GM23338 (cell line): ENCODE measurements around the gene MAGI1. TPM values are rescaled to one million over a fixed set of nuclear protein-coding genes. Genes with fewer than 3 reads are reported as not detected.

Source experiments
- ATAC-seq: fragments of 200-7000 bp; cut with Tn5 transposase; 3 replicates; pipeline ENCODE4 v1.9.1; 2020
- DNase-seq: peaks from one replicate; pipeline ENCODE4 v3.0.0-alpha.2; 2015; ENCODE audit warnings: low spot score
- H2AFZ ChIP-seq: fragments of 200-600 bp; sonication (generic); 2 replicates; pipeline ENCODE4 v1.8.0; 2016; ENCODE audit warnings: antibody characterized with exemption, mild to moderate bottlenecking, moderate library complexity
- H3F3A ChIP-seq: fragments of 200-600 bp; sonication (generic); replicated peaks from 2 replicates; pipeline ENCODE4 v1.8.0; 2017; ENCODE audit warnings: antibody characterized with exemption, mixed run types, low read depth
- H3K27ac ChIP-seq: fragments of 200-600 bp; sonication (generic); 2 replicates; pipeline ENCODE4 v1.6.1; 2016; ENCODE audit warnings: low read depth
- H3K27me3 ChIP-seq: fragments of 200-600 bp; sonication (generic); 2 replicates; pipeline ENCODE4 v1.8.0; 2016; ENCODE audit warnings: mild to moderate bottlenecking, mixed run types, moderate library complexity; ENCODE audit not compliant: insufficient read depth
- H3K36me3 ChIP-seq: fragments of 200-600 bp; sonication (generic); 2 replicates; pipeline ENCODE4 v1.8.0; 2016; ENCODE audit warnings: mild to moderate bottlenecking; ENCODE audit not compliant: insufficient read depth
- H3K4me1 ChIP-seq: fragments of 200-600 bp; sonication (generic); 2 replicates; pipeline ENCODE4 v1.8.0; 2016; ENCODE audit warnings: mild to moderate bottlenecking, moderate library complexity; ENCODE audit not compliant: insufficient read depth
- H3K4me2 ChIP-seq: fragments of 200-600 bp; sonication (generic); 2 replicates; pipeline ENCODE4 v1.7.1; 2017; ENCODE audit warnings: mixed run types
- H3K4me3 ChIP-seq: fragments of 200-600 bp; sonication (generic); 2 replicates; pipeline ENCODE4 v1.6.1; 2016; ENCODE audit warnings: mixed run types
- H3K79me2 ChIP-seq: fragments of 200-600 bp; sonication (generic); replicated peaks from 2 replicates; pipeline ENCODE4 v1.8.0; 2017; ENCODE audit warnings: mild to moderate bottlenecking; ENCODE audit not compliant: insufficient read depth
- H3K9me2 ChIP-seq: fragments of 200-600 bp; sonication (generic); 2 replicates; pipeline ENCODE4 v1.8.0; 2017; ENCODE audit not compliant: insufficient read depth
- H4K20me1 ChIP-seq: fragments of 200-600 bp; sonication (generic); replicated peaks from 2 replicates; pipeline ENCODE4 v1.8.0; 2017; ENCODE audit warnings: mild to moderate bottlenecking; ENCODE audit not compliant: insufficient read depth
- H3K27ac Mint-ChIP-seq: 2 replicates; pipeline ENCODE4 v1.8.0; 2020; ENCODE audit warnings: inconsistent platforms, mild to moderate bottlenecking, moderate library complexity, mixed read lengths
- H3K27me3 Mint-ChIP-seq: 3 replicates; pipeline ENCODE4 v1.8.0; 2022; ENCODE audit warnings: low read depth, mild to moderate bottlenecking, moderate library complexity, mixed read lengths, inconsistent platforms; ENCODE audit not compliant: insufficient read depth, poor library complexity
- H3K36me3 Mint-ChIP-seq: 3 replicates; pipeline ENCODE4 v1.8.0; 2021; ENCODE audit warnings: low read depth, mild to moderate bottlenecking, inconsistent platforms, moderate library complexity, mixed read lengths
- H3K4me1 Mint-ChIP-seq: 3 replicates; pipeline ENCODE4 v1.8.0; 2020; ENCODE audit warnings: mild to moderate bottlenecking, inconsistent platforms, mixed read lengths
- H3K4me3 Mint-ChIP-seq: 3 replicates; pipeline ENCODE4 v1.8.0; 2021; ENCODE audit warnings: moderate library complexity, mild to moderate bottlenecking, inconsistent platforms, mixed read lengths
- H3K9me3 Mint-ChIP-seq: 3 replicates; pipeline ENCODE4 v1.8.0; 2020; ENCODE audit warnings: moderate library complexity, mild to moderate bottlenecking, inconsistent platforms, mixed read lengths
- CREB1 ChIP-seq: fragments of 250-450 bp; sonication (Bioruptor Pico); IDR thresholded peaks from 2 replicates; pipeline ENCODE4 v1.5.0; 2020; ENCODE audit warnings: low read depth, mild to moderate bottlenecking, moderate library complexity
- ETS1 ChIP-seq: IDR thresholded peaks from 2 replicates; pipeline ENCODE4 v1.6.1; 2016; ENCODE audit warnings: antibody characterized with exemption
- EZH2 ChIP-seq: fragments of 200-600 bp; sonication (generic); IDR thresholded peaks from one replicate; pipeline ENCODE4 v1.8.0; 2017; ENCODE audit warnings: antibody characterized with exemption, mild to moderate bottlenecking, low read depth; ENCODE audit not compliant: unreplicated experiment
- EZH2phosphoT487 ChIP-seq: fragments of 200-600 bp; sonication (generic); IDR thresholded peaks from one replicate; pipeline ENCODE4 v1.8.1; 2018; ENCODE audit warnings: antibody characterized with exemption; ENCODE audit not compliant: unreplicated experiment
- JUNB ChIP-seq: IDR thresholded peaks from one replicate; pipeline ENCODE4 v1.6.1; 2016; ENCODE audit warnings: antibody characterized with exemption; ENCODE audit not compliant: unreplicated experiment
- NANOG ChIP-seq: IDR thresholded peaks from 2 replicates; pipeline ENCODE4 v1.6.1; 2016; ENCODE audit warnings: antibody characterized with exemption, borderline replicate concordance
- POLR2AphosphoS5 ChIP-seq: IDR thresholded peaks from 2 replicates; pipeline ENCODE4 v1.6.1; 2016; ENCODE audit warnings: antibody characterized with exemption, low read depth
- REST ChIP-seq: IDR thresholded peaks from one replicate; pipeline ENCODE4 v1.6.1; 2018; ENCODE audit warnings: antibody characterized with exemption; ENCODE audit not compliant: unreplicated experiment
- STAT1 ChIP-seq: IDR thresholded peaks from one replicate; pipeline ENCODE4 v1.6.1; 2016; ENCODE audit warnings: antibody characterized with exemption; ENCODE audit not compliant: unreplicated experiment
- ZNF114 ChIP-seq: fragments of 250-450 bp; sonication (Bioruptor Pico); IDR thresholded peaks from 2 replicates; pipeline ENCODE4 v1.5.0; 2020; ENCODE audit warnings: mild to moderate bottlenecking, moderate library complexity
- ZNF331 ChIP-seq: fragments of 250-450 bp; sonication (Bioruptor Pico); IDR thresholded peaks from 2 replicates; pipeline ENCODE4 v1.5.0; 2020; ENCODE audit warnings: low read depth, mild to moderate bottlenecking, moderate library complexity
- polyA plus RNA-seq: library from polyadenylated mRNA; unstranded; fragments of >200 nt; fragmentation: Nextera tagmentation; extraction: Ambion mirVana; gene quantifications from 2 replicates; pipeline ENCODE4 v1.2.1, GENCODE V29; 2016
- total RNA-seq: library from RNA; depleted of rRNA; stranded (reverse); fragments of >200 nt; shearing (Covaris generic); gene quantifications from 2 replicates; pipeline ENCODE4 v1.2.3, GENCODE V29; 2014
- TF ChIP-seq, protein P1 (sequence below), 2 experiments: fragments of 200-600 bp in 1 of 2; sonication (generic) in 1 of 2; conservative IDR thresholded peaks; 2 replicates each; pipeline versions ENCODE4 v1.5.1 to v1.6.1; 2016 to 2017; ENCODE audit warnings: antibody characterized with exemption in 2 of 2, low read depth in 2 of 2, mild to moderate bottlenecking in 2 of 2, moderate library complexity in 1 of 2

Gene MAGI1
- total and polyA plus RNA-seq, 2 experiments from 2014 or later, result 27.4 to 71.2 TPM

DNA sequence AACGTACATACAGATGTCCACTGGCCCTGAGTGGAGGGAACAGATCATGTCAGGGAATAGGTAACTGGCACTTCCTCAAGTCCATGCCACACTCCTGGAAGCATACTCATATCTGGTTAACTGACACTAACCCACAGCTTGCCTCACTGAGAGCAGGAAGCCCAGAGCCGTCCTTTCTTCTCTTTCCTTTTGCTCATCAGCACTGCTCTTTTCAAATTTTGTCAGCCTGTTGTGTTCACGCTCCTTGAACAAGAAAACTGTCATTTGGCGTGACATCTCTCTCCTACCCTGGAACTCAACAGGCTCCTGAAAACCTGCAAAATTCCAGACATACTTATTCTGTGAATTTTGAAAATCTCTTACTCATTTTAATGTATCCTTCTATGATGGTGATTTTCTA lies 360.2 kb downstream of the MAGI1 start (continued):
- TF ChIP-seq REST (no peak), POLR2AphosphoS5 (no peak), NANOG (no peak), EZH2 (no peak), ETS1 (no peak), ZNF114 (no peak), CREB1 (CRISPR knock-in tag) (no peak), EZH2phosphoT487 (no peak), ZNF331 (no peak)
- TF ChIP-seq, protein P1, sequence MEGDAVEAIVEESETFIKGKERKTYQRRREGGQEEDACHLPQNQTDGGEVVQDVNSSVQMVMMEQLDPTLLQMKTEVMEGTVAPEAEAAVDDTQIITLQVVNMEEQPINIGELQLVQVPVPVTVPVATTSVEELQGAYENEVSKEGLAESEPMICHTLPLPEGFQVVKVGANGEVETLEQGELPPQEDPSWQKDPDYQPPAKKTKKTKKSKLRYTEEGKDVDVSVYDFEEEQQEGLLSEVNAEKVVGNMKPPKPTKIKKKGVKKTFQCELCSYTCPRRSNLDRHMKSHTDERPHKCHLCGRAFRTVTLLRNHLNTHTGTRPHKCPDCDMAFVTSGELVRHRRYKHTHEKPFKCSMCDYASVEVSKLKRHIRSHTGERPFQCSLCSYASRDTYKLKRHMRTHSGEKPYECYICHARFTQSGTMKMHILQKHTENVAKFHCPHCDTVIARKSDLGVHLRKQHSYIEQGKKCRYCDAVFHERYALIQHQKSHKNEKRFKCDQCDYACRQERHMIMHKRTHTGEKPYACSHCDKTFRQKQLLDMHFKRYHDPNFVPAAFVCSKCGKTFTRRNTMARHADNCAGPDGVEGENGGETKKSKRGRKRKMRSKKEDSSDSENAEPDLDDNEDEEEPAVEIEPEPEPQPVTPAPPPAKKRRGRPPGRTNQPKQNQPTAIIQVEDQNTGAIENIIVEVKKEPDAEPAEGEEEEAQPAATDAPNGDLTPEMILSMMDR (conservative IDR thresholded peaks at IDR 0.05; ENCODE audit: low read depth in 2 of 2), result no peak

DNA sequence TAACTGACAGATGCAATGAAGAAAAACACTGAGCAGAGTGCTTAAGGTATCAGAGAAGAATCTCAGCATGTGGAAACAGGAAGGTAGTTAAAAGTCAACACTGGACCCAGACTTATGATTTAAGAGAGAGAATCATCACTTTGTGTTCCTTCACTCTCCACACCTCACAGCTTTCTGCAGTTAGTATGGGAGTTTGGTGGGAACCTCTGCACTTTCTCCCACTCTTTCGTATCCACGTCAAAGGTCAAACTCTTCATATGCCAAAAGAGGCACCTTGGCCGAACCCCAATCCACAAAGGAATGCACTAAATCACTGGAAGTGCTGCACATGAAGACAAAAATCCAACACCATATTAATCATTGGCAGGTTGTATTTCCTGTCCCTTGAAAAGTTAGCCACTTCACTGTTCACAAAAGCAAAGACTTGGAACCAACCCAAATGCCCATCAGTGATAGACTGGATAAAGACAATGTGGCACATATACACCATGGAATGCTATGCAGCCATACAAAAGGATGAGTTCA lies 361.2 kb downstream of the MAGI1 start:
- Mint-ChIP-seq H3K27ac (no peak overlapping the region), H3K4me1 (peaks cover 43% of the 10 kb centered on the region), H3K4me3 (no peak overlapping the region), H3K36me3 (no peaks in the 10 kb centered on the region), H3K27me3 (peaks cover 1% of the 10 kb centered on the region), H3K9me3 (no peaks in the 10 kb centered on the region)
- TF ChIP-seq EZH2 (no peak), ZNF331 (no peak), CREB1 (CRISPR knock-in tag) (no peak), JUNB (no peak), EZH2phosphoT487 (no peak), POLR2AphosphoS5 (no peak), STAT1 (no peak), ETS1 (no peak), NANOG (no peak), ZNF114 (no peak), REST (no peak)
- TF ChIP-seq, protein P1 (conservative IDR thresholded peaks at IDR 0.05; ENCODE audit: low read depth in 2 of 2), result no peak
- H3K4me3 ChIP-seq, result no peak overlapping the region
- DNase-seq (no peak), ATAC-seq (no peak)
- no peaks in the 10 kb centered on the region for H3K9me2 ChIP-seq
- no peak overlapping the region for H3K4me2 ChIP-seq
- no peak overlapping the region for H2AFZ ChIP-seq
- H4K20me1 ChIP-seq, result no peaks in the 10 kb centered on the region
- no peaks in the 10 kb centered on the region for H3K36me3 ChIP-seq
- 0 out of 2 replicates have a peak, but pooled peaks cover 5% of the 10 kb centered on the region for H3K79me2 ChIP-seq
- H3K27ac ChIP-seq, result no peak overlapping the region
- H3K27me3 ChIP-seq, result no peaks in the 10 kb centered on the region
- no peaks in the 10 kb centered on the region for H3F3A ChIP-seq
- H3K4me1 ChIP-seq, result peaks cover 19% of the 10 kb centered on the region
